GM19035 (cell line): ENCODE data around the gene GNA12.
"Not testable (repeated sequence)": the region's sequence is repeated elsewhere in the genome, so short reads cannot be mapped to it uniquely, and the experiment has no call there.

Experiments
- ATAC-seq: cut with Tn5 transposase; IDR thresholded peaks from one replicate; pipeline ENCODE4 v1.9.1; 2021; ENCODE audit not compliant: unreplicated experiment

The GNA12 gene

GRCh38 chr7:2680792-2681490 is 163.2 kb downstream of the GNA12 start:
- no peak for ATAC-seq

GRCh38 chr7:2680256-2680655 is 163.9 kb downstream of the GNA12 start:
- no peak for ATAC-seq

- not testable (repeated sequence) for ATAC-seq
These were observed 164.7 kb downstream of the GNA12 start for GRCh38 chr7:2679135-2680127.

GRCh38 chr7:2678454-2678853 is 165.7 kb downstream of the GNA12 start:
- ATAC-seq, result not testable (repeated sequence)
